ENCODE results near the gene PROK1.
"Not testable (repeated sequence)": the region's sequence is repeated elsewhere in the genome, so short reads cannot be mapped to it uniquely, and the experiment has no call there.

PROK1 gene

DNA sequence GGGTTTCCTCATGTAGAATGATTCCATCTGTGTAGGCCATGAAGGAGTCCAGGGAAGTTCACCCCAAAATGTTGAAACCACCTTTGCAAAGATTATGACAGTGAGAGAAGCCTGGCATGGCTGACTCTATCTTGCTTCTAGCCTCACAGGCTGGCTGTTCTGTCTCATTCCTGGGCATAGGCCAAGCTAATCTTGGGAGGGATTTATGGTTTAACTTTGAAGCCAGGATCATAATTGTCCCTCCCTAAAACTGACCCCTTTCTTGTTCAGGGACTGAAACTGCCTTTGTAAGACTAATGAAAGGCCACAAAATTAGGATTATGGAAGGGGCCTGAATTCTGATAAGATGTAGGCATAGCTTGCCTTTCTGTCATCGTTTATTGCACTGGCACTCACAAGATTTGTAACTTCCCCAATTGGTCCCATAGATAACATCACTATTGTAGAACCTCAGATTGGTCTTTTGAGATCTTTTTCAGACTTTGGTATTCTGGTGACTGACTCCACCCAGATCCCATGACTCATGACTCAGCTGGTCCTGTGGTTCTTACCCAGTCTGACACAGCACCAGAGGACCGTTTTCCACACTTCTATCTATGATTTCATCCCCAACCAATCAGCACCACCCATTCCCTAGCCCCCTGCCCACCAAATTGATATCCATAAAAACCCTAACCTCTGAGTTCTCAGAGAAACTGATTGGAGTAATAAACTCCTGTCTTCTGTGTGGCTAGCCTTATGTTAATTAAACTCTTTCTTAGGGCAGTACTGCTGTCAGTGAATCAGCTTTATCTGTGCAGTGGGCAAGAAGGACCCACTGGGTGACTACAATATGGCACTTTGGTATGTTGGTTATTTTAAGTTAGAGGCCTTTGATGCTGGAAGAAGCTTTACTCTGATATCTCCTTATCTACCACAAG, 29.8 kb upstream of the PROK1 start:
- Mint-ChIP-seq H3K9me3 (no peaks in the 10 kb centered on the region), H3K27ac (ENCODE audit: low read depth) (no peak overlapping the region), H3K4me3 (no peak overlapping the region), H3K4me1 (no peaks in the 10 kb centered on the region), H3K27me3 (peaks cover 12% of the 10 kb centered on the region), H3K36me3 (ENCODE audit: insufficient read depth) (no peaks in the 10 kb centered on the region)
- ATAC-seq (replicated peaks; ENCODE audit: extremely low read depth, poor library complexity, severe bottlenecking) (no peak), DNase-seq (ENCODE audit: low spot score in 2 of 2) (no peak)

DNA sequence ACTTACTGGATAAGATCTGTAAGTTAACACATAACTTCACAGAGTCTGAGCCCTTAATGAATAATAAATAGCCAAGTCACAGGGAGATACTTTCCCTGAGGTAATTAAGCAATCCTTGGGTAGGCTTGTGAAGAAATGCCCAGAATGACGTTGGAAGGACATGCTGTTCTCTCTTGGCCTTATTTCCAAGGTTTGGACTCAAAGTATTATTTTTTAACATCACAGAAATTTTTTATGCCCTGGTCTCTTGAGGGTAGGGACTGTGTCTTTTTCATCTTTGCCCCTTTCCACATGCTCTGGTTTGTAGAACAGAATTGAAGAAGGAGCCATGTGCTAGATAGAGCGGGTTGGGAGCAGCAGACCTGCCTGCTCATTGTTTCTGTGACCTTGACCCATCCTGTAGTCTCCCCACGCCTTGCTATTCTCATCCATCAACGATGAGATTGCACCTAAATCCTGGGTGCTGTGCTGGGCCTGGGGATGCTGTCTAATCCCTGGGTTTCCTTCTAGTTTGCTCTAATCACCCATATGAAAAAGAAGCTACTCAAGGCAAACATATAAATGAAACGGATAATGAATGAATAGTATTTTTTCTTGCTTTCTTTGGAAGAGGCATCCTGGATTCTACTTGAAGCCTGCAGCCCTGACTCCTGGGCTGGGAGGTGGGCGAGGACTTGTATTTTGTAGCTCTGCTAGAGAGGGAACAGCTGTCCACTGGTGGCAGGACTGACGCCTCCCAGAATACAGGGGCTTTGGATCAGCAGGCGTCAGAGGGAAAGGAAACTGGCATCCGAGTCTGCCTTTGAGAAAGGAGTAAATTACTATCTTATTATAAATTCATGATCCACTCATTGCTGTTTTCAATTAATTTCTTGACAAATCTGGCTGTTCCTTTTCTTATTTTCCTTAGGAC, 26.0 kb upstream of the PROK1 start:
- no peaks in the 10 kb centered on the region for H3K9me3 Mint-ChIP-seq
- H3K27ac Mint-ChIP-seq (ENCODE audit: low read depth): no peak overlapping the region
- DNase-seq (ENCODE audit: low spot score in 2 of 2): no peak
- ATAC-seq (replicated peaks; ENCODE audit: extremely low read depth, poor library complexity, severe bottlenecking): no peak
- H3K4me1 Mint-ChIP-seq: no peaks in the 10 kb centered on the region
- H3K36me3 Mint-ChIP-seq (ENCODE audit: insufficient read depth): no peaks in the 10 kb centered on the region
- peaks cover 14% of the 10 kb centered on the region for H3K27me3 Mint-ChIP-seq
- H3K4me3 Mint-ChIP-seq: no peak overlapping the region

DNA sequence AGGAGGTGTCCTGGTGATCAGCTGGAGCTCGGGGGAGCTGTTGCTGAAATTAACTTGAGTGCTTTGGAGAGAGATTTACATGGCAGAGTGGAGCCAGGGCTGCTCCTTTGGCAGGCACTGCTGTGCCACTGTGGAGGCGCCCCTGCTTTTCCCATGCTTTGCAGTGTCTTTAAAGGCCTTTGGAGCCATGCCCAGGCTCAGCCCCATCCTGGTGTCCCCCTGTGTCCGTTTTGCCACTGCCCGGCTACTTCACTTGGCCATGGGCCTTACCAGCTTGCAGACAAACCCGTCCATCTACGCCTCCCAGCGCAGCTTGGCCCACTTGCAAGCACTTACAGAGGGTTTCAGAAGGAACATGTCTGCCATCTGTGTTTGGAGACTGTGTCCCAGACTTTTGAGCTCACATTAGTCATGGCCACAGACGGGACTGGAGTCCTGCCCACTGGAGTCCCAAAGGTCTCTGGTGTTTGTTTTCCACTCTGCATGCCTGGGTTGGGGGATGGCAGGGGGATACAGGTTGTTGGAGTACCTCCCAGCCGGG, 25.3 kb upstream of the PROK1 start:
- H3K27me3 Mint-ChIP-seq: peaks cover 22% of the 10 kb centered on the region
- no peaks in the 10 kb centered on the region for H3K9me3 Mint-ChIP-seq
- H3K36me3 Mint-ChIP-seq (ENCODE audit: insufficient read depth): no peaks in the 10 kb centered on the region
- DNase-seq (ENCODE audit: low spot score in 2 of 2): no peak
- ATAC-seq (replicated peaks; ENCODE audit: extremely low read depth, poor library complexity, severe bottlenecking): no peak
- H3K4me1 Mint-ChIP-seq: no peaks in the 10 kb centered on the region
- no peak overlapping the region for H3K27ac Mint-ChIP-seq (ENCODE audit: low read depth)
- no peak overlapping the region for H3K4me3 Mint-ChIP-seq

DNA sequence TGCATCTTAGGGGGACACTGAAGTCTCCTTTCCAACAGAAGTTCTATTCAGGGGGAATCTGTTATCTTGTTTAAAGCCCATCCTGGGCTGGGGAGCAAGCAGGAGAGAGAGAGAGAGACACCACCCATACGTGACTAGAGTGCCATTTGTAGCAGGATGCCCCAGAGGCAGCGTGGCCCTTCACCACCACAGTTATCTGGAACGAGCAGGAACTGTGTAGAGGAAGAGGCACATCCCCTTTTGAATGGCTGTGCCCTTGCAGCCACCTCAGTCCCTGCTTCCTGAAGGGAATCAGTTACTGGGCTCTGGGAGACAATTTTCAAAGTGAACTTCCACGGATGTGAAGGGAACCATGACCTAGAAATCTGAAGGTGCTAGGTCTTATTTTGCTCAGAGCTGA, 24.1 kb upstream of the PROK1 start:
- peaks cover 33% of the 10 kb centered on the region for H3K27me3 Mint-ChIP-seq
- no peaks in the 10 kb centered on the region for H3K9me3 Mint-ChIP-seq
- H3K27ac Mint-ChIP-seq (ENCODE audit: low read depth): no peak overlapping the region
- no peak overlapping the region for H3K4me3 Mint-ChIP-seq
- DNase-seq (ENCODE audit: low spot score in 2 of 2) (no peak), ATAC-seq (replicated peaks; ENCODE audit: extremely low read depth, poor library complexity, severe bottlenecking) (no peak)
- H3K36me3 Mint-ChIP-seq (ENCODE audit: insufficient read depth): no peaks in the 10 kb centered on the region
- no peaks in the 10 kb centered on the region for H3K4me1 Mint-ChIP-seq

DNA sequence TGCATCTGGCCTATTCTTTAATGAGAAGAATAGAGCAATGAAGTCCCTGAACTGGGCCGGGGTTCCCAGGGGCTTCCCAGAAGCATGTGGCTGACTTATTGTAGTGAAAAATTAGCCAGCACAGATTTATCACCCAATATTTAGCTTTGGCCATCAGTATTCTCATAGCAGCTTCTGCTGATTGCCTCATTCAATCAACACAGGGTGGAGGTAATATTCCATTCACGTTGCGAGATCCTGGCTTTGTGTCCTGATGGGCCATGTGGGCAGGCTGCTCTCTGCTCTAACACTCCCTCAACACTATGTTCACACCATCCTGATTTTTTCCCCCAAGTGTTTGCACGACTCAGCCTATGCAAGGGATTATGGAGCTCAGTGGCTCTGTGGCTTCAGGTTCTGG, 22.0 kb upstream of the PROK1 start:
- H3K36me3 Mint-ChIP-seq (ENCODE audit: insufficient read depth): no peaks in the 10 kb centered on the region
- H3K27ac Mint-ChIP-seq (ENCODE audit: low read depth): no peak overlapping the region
- H3K27me3 Mint-ChIP-seq: peaks cover 46% of the 10 kb centered on the region
- H3K4me3 Mint-ChIP-seq: no peak overlapping the region
- DNase-seq (ENCODE audit: low spot score in 2 of 2) (no peak), ATAC-seq (replicated peaks; ENCODE audit: extremely low read depth, poor library complexity, severe bottlenecking) (no peak)
- H3K4me1 Mint-ChIP-seq: no peaks in the 10 kb centered on the region
- no peaks in the 10 kb centered on the region for H3K9me3 Mint-ChIP-seq

DNA sequence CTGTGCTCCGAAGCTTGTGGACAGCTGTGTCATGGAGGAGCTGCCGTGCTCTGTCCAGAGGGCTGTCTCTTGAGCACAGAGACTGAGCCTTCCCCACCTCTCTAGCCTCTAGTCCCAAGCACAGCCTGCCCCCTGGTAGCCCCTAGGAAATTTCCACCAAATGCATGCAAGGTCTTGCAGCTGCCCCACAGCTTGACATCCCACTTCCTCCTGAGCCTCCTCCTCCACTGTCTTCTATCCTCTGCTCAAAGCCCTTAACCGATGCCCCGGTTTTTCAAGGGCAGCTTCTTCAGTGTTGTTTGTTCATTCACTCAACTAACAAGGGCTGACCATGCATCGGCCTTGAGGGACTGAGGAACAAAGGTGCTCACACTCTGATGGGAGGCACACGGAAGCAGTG, 20.6 kb upstream of the PROK1 start:
- no peak overlapping the region for H3K27ac Mint-ChIP-seq (ENCODE audit: low read depth)
- DNase-seq (ENCODE audit: low spot score in 2 of 2) (no peak), ATAC-seq (replicated peaks; ENCODE audit: extremely low read depth, poor library complexity, severe bottlenecking) (no peak)
- H3K4me1 Mint-ChIP-seq: no peaks in the 10 kb centered on the region
- H3K36me3 Mint-ChIP-seq (ENCODE audit: insufficient read depth): no peaks in the 10 kb centered on the region
- no peak overlapping the region for H3K4me3 Mint-ChIP-seq
- peaks cover 44% of the 10 kb centered on the region for H3K27me3 Mint-ChIP-seq
- no peaks in the 10 kb centered on the region for H3K9me3 Mint-ChIP-seq

DNA sequence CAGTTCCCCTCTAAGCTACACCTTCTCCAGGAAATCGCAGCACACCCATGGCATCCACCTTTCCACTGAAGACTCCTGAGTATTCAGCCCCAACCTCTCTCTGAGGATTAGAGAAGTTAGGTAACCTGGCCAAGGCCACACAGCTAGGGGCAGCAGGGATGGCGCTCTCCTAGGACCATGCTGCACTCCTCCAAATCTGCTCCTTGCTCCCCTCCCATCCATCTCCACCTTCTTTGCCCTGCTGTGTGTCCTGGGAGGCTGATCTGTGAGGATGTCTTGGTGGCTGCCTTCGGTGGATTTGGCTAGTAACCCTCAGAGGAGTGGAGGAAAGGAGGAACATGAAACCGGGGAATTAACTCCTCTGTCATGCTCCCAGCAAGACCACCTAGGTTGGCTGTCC, 20.0 kb upstream of the PROK1 start:
- DNase-seq (ENCODE audit: low spot score in 2 of 2) (no peak), ATAC-seq (replicated peaks; ENCODE audit: extremely low read depth, poor library complexity, severe bottlenecking) (no peak)
- Mint-ChIP-seq H3K36me3 (ENCODE audit: insufficient read depth) (no peaks in the 10 kb centered on the region), H3K27ac (ENCODE audit: low read depth) (no peak overlapping the region), H3K4me3 (no peak overlapping the region), H3K4me1 (no peaks in the 10 kb centered on the region), H3K27me3 (peaks cover 44% of the 10 kb centered on the region), H3K9me3 (no peaks in the 10 kb centered on the region)

DNA sequence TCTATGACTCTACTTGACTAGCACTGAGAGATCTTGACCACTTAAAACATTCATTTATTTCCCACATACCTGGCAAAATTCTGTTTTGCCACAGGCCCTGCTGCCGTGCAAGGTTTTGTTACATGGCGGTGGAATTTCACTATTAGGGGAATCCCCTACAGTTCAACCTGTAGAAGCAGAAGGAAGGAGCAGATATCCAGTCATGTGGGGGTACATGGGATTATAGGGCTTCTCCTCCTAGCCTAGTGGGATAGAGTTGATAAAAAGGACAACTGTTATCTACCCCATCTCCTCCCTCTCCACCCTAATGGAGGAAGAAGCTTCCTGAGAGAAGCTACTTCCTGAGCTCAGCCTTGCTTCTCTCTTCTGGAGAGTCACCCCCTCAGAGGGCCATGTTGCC, 17.7 kb upstream of the PROK1 start:
- Mint-ChIP-seq H3K9me3 (no peaks in the 10 kb centered on the region), H3K36me3 (ENCODE audit: insufficient read depth) (no peaks in the 10 kb centered on the region), H3K27me3 (peaks cover 48% of the 10 kb centered on the region), H3K27ac (ENCODE audit: low read depth) (no peak overlapping the region), H3K4me3 (no peak overlapping the region), H3K4me1 (no peaks in the 10 kb centered on the region)
- DNase-seq (ENCODE audit: low spot score in 2 of 2) (no peak), ATAC-seq (replicated peaks; ENCODE audit: extremely low read depth, poor library complexity, severe bottlenecking) (no peak)

DNA sequence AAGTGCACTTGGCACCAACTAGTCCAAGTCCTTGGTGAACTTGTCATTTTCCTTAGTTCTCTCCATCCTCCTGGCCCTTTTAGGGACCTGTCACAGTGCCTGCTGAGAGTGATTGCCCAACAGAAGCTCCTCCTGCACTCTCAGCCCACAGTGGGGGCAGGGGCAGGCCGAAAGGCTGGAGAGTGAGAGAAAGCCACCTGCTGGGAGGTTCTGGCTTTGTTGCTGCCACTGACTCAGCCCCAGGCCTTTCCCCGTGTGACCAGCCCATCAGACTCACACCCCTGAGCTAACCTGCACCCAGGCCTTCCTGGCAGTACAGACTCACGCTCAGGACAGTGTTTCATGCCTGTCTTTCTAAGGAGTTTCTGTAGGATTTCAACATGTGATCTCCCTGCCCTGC, 17.1 kb upstream of the PROK1 start:
- no peaks in the 10 kb centered on the region for H3K36me3 Mint-ChIP-seq (ENCODE audit: insufficient read depth)
- H3K4me1 Mint-ChIP-seq: no peaks in the 10 kb centered on the region
- no peaks in the 10 kb centered on the region for H3K9me3 Mint-ChIP-seq
- H3K27me3 Mint-ChIP-seq: peaks cover 54% of the 10 kb centered on the region
- DNase-seq (ENCODE audit: low spot score in 2 of 2): no peak
- H3K27ac Mint-ChIP-seq (ENCODE audit: low read depth): no peak overlapping the region
- ATAC-seq (replicated peaks; ENCODE audit: extremely low read depth, poor library complexity, severe bottlenecking): no peak
- H3K4me3 Mint-ChIP-seq: no peak overlapping the region

DNA sequence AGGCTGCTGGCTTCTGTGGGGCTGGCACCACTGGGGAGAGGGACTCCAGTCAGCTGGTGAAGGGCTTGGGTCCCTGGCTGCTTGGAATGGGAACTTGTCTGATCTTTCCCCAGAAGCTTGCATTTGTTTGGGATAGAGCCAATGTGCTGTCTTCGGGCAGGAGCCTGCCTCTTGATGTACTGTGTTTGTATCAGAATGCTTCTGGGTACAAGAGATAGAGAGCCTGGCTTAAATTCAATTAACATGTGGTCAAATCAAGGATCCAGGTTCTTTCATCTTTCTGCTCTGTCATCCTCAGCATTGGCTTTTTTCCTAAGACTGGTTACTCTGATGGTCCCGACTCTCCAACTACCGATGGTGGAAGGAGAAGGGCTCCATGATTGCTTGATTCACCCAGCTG, 16.0 kb upstream of the PROK1 start:
- DNase-seq (ENCODE audit: low spot score in 2 of 2) (no peak), ATAC-seq (replicated peaks; ENCODE audit: extremely low read depth, poor library complexity, severe bottlenecking) (no peak)
- Mint-ChIP-seq H3K27me3 (peaks cover 63% of the 10 kb centered on the region), H3K36me3 (ENCODE audit: insufficient read depth) (no peaks in the 10 kb centered on the region), H3K9me3 (no peaks in the 10 kb centered on the region), H3K4me3 (no peak overlapping the region), H3K4me1 (no peaks in the 10 kb centered on the region), H3K27ac (ENCODE audit: low read depth) (no peak overlapping the region)

DNA sequence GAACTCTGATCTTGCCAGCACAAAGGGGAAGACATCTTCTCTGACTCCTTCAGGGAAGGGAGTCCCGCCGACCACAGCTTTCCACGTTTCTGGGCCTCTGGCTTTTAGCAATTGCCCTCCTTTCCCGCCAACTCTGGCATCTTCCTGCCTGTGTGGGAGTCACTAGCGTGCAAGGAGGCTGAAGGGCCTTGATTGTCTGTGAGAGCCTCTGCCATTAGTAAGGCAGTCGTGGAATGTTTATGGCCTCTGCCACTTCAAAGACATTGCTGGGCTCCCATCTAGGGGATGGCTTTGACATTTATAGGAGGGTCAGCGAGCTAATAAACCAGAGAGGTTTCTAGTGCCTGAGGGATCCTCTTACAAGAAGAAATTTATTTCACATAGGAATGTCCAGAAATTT, 14.3 kb upstream of the PROK1 start:
- Mint-ChIP-seq H3K4me3 (no peak overlapping the region), H3K4me1 (no peaks in the 10 kb centered on the region), H3K36me3 (ENCODE audit: insufficient read depth) (no peaks in the 10 kb centered on the region), H3K27ac (ENCODE audit: low read depth) (no peak overlapping the region), H3K9me3 (no peaks in the 10 kb centered on the region), H3K27me3 (peaks cover 50% of the 10 kb centered on the region)
- ATAC-seq (replicated peaks; ENCODE audit: extremely low read depth, poor library complexity, severe bottlenecking) (no peak), DNase-seq (ENCODE audit: low spot score in 2 of 2) (no peak)

DNA sequence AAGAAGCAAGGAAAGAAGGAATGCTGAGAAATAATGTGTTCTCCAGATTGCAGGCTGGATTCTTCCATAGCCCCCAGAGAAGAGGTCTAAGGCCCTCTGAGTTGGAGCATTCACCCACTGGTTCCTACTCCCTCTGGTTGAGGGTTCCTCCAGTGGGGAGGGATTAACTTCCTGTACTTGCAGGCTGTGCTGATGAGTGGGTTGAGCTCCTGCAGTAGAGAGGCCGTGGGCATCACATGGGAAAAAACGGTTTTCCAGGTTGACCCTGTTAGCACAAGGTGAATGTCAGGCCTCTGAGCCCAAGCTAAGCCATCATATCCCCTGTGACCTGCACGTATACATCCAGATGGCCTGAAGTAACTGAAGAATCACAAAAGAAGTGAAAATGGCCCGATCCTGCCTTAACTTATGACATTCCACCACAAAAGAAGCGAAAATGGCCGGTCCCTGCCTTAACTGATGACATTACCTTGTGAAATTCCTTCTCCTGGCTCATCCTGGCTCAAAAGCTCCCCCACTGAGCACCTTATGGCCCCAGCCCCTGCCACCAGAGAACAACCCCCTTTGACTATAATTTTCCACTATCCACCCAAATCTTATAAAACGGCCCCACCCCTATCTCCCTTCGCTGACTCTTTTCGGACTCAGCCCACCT, 13.2 kb upstream of the PROK1 start:
- not testable (repeated sequence) for H3K36me3 Mint-ChIP-seq (ENCODE audit: insufficient read depth); H3K4me3 Mint-ChIP-seq; H3K9me3 Mint-ChIP-seq; H3K4me1 Mint-ChIP-seq; ATAC-seq (replicated peaks; ENCODE audit: extremely low read depth, poor library complexity, severe bottlenecking); H3K27ac Mint-ChIP-seq (ENCODE audit: low read depth); DNase-seq (ENCODE audit: low spot score in 2 of 2)
- peaks cover 45% of the 10 kb centered on the region for H3K27me3 Mint-ChIP-seq
